HepG2 (cell line): ENCODE measurements around the gene KRTAP10-6.

Experiments used
- CTCF ChIP-seq: sonication (generic); formaldehyde crosslinking; IDR thresholded peaks from 2 replicates; pipeline ENCODE4 v1.5.0; 2020; ENCODE audit warnings: mild to moderate bottlenecking, missing genetic modification reagents, moderate library complexity
- TCF7L2 ChIP-seq: IDR thresholded peaks from 2 replicates; pipeline ENCODE4 v1.6.1; 2011; ENCODE audit warnings: mild to moderate bottlenecking, low read depth, low read length, moderate library complexity

GRCh38 chr21:44626673-44627143 is 34.4 kb upstream of the KRTAP10-6 start, which contains the start of gene KRTAP10-9:
- TF ChIP-seq TCF7L2: no peak
- TF ChIP-seq CTCF (CRISPR knock-in tag): no peak
